ENCODE data around the gene UBAP1L.

GRCh38 chr15:65077981-65078352, 37.0 kb downstream of the UBAP1L start:
- TF ChIP-seq EZH2 (optimal IDR thresholded peaks at IDR 0.05; ENCODE audit: low read depth, low read length) = no peak
- peak; percentile 47 for TF ChIP-seq CTCF (IDR thresholded peaks at IDR 0.05; ENCODE audit: low read length)
- TF ChIP-seq EZH2phosphoT487 (IDR thresholded peaks at IDR 0.05; ENCODE audit: low read length) = no peak
